CD1c-positive myeloid dendritic cell (primary cell): ENCODE results near the gene VCAM1.
A peak's percentile ranks its signal among the peaks of the same experiment; 100 is the strongest.

Source experiments
- DNase-seq: peaks from one replicate; pipeline ENCODE4 v3.0.0-alpha.2; 2016; ENCODE audit errors: extremely low spot score

The VCAM1 gene

DNA sequence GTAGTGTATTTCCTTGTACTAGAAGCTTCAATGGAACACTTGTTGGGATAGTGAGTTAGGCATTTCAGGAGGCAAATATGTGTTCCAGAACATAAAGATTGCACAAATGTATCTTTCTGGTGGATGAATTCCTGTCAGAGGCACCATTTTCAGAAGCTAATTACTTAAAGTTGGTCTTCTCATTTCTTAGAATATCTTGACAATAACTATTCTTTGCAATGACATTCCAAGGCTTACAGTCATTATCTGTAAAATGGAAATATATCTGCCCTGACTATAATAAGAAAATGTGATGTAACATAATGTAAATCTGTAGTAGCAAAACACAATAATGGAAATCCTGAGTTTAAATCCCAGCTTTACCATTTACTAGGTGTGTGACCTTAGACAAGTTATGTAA is 2.7 kb downstream of the VCAM1 start:
- DNase-seq, result no peak

DNA sequence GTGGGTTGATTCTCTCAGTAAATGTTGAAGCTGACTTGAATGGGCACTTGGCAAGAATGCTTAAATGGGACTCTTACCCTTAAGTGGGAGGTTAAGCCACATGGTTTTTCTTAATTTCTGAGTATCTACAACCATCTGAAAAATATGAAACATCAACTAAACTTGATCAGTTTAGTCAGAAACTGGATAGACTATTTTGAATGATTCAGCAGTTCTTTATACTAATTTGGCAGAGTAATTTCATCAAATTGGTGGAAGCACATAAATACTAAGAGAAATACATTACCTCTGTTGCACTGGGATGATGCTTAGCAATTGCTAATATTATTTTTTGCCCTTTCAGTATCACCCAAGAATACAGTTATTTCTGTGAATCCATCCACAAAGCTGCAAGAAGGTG is 4.7 kb downstream of the VCAM1 start:
- no peak for DNase-seq

DNA sequence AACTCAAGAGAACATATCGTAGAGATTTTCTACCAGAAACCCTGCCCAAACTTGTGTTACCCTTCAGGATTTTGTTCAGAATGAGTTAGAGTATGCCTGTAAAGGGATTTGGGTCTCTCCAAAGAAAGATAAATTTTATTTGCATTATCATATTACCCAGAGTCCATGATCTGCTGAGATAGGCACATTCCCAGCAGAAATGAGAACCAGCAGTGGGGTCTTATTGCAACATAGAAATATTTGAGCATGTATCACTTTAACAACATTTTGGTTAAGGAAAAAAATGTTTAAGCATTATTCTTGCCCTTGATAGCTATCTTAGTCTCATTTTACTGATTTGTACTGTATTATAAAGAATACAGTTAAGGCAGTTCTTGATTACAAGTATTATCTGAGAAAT is 10.6 kb downstream of the VCAM1 start:
- DNase-seq, result no peak

GRCh38 chr1:100731309-100731708 is 11.8 kb downstream of the VCAM1 start:
- no peak for DNase-seq

DNA sequence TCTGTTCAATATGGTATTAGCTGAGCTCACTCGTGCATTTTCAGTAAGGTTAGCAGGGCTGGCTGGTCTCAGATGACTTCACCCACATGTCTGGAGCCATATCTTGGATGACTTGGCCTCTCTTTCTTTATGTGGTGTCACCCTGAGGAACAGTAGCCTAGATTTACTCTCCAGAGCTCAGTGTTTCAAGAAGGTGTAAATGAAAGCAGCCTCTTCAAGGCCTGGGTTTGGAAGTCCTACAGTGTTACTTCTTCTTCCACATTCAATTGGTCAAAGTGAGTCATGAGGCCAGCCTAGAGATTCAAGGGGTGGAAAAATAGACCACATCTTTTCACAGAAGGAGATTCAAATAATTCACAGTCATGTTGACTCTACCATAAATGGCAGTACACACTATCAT is 12.2 kb downstream of the VCAM1 start:
- DNase-seq, result no peak

- no peak for DNase-seq
Observed at GRCh38 chr1:100734676-100735075, 15.1 kb downstream of the VCAM1 start.

- DNase-seq, result no peak
Observed at GRCh38 chr1:100735244-100735643, 15.7 kb downstream of the VCAM1 start.

GRCh38 chr1:100736324-100736723 is 16.8 kb downstream of the VCAM1 start:
- no peak for DNase-seq

DNA sequence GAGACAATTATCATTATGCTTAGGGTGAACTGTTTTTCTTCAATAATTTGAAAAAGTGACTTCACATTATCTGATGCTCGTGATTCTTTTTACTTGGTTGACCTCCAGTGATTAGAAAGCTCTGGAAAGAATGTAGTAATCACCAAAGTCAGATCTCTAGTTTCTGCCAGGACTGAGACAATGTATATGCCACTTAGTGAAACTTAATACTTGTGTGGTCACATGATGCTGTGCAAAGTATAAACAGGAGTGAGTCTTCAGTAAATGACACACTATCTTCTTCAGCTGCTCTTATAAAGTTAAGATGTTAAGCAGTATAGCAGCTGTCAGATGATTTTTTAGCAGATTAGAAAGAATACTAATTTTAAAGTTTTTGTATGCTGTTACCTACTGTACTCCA is 17.2 kb downstream of the VCAM1 start:
- no peak for DNase-seq

GRCh38 chr1:100746542-100746932 is 27.0 kb downstream of the VCAM1 start:
- DNase-seq, result no peak

DNA sequence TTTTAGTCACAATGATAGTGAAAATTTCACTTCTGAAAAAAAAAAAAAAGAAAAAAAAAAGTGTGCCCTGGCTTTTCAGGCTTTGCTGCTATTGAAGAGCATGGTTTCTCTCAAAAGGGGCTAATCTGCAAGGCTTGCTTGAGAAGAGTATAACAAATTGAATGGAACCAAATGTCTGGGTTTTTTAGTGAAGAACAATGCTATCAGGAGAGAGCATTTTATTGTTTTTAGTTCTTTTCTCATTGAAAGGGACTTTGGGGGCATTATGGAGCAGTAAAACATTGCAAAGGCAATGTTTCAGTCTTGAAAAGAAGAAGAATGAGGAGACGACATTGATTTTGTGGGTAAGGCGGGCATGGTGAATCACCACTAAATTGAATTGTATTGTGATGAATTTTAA is 28.2 kb downstream of the VCAM1 start:
- no peak for DNase-seq

DNA sequence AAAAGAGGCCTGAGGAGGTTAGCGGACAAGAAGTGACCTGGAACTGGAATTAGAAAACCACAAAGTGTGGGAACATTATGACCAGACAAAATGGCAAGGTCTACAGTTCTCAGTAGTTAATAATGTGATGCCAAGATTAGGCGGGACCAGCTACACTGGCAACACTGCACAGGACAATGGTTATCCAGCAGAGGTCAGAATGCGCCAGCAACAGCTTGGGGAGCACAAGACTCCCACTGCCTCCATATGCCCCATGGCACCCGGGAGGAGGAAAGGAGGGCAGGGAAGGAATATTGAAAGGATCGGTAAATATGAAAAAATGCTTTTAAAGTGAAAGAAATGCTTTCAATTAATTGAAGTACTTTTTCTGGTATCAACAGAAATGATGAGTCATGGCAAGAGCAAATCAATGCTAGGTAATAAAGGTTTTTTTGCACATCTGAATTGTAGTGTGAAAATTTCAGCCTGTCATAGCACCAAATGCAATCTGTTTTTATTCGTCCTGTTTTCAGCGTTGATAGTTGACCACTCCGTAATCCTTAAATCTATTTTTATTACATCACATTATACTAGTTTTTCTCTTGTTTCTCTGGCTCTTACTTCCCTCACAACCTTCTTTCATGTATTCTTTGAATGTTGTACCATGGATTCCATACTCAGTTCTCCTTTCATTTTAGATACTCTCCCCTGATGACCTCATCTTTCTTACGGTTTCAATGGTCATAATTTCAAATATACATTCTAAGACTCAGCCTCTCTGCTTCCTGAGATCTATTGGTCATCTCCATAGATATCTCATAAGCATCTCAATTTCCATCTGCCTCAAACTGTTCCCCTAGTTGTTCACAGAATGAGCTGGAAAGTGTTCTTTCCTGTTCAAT is 30.7 kb downstream of the VCAM1 start:
- DNase-seq, result no peak

DNA sequence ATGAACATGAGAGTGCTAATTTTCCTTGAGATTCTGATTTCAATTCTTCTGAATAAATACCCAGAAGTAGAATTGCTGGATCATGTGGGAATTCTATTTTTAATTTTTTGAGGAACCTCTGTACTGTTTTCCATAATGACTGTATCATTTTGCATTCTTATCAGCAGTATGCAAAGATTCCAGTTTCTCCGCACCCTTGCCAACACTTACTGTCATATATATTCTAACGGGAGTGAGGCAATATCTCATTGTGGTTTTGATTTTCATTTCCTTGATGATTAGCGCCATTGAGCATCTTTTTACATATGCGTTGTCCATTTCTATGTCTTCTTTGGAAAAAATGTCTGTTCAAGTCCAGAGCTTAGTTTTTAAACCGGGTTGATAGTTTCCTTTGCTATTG is 33.2 kb downstream of the VCAM1 start:
- no peak for DNase-seq

DNA sequence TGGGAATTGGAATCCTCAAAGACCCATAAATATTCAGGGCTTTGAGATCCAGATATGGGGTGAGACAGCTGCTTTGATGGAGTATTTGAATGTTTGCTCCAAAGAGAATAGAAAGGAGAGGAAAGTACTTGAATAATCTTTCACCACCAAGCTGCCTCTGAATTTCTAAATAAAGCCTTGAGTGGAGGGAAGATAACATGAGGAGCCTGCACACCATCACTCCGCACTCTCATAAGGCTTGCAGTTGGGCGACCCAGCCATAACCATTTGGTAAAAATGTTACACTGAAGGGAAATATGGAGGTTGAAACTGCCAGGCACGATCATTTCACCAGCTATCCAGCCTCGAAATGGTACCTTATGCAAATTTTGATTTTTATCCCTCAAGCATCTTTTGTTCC is 38.4 kb downstream of the VCAM1 start:
- DNase-seq, result no peak

DNA sequence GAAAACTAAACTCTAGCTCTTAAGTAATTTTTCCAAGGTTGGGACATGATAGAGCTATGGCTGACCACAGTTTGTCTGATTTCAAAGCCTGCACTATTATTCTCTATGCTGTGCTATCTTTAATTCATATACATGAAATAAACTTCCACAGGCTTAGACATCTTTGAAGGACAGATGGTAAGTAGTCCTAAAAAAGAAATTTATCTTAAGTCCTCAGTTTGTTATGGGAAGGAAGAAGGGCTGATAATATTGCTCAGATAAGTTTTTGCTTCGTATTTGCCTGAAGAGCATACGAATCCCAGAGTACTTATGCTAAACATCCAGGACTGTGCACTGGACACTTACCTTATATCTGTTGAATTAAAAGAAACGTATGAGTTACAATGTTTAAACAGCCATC is 39.6 kb downstream of the VCAM1 start:
- DNase-seq, result no peak

- DNase-seq, result no peak
Observed at GRCh38 chr1:100760511-100760910, 41.0 kb downstream of the VCAM1 start.

DNA sequence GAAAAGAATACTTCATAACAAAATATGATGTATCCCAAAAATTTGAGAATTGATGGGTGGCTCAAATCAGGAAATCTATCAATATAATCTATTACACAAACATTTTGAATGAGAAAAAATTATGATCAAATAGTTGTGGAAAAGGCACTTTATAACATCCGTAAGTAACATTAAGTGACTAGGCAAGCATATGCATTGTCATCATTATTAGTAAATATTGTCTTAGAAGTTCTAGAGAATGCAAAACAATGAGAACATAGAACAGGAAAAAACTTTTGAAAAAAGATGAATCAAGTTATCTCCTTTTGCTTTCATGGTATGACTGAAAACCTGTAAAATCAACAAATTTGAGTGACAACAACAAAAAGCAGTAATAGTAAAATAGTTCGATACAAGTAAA is 42.9 kb downstream of the VCAM1 start:
- no peak for DNase-seq

- DNase-seq, result no peak
Observed at GRCh38 chr1:100767176-100767890, 47.8 kb downstream of the VCAM1 start.

DNA sequence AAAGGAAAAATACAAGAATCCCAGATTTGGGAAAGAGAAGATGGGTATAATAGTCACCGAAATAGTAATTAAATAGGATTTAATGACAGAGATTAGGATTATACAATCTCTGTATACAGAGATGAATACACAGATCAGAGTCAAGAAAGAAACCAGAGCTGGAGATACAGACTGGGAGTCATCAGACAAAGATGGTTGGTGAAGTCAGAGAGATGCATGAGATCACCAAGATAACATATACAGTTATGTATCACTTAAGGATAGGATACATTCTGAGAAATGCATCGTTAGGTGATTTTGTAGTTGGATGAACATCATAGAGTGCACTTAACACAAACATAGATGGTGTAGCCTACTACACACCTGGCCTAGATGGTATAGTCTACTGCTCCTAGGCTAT is 49.8 kb downstream of the VCAM1 start:
- DNase-seq, result no peak

DNA sequence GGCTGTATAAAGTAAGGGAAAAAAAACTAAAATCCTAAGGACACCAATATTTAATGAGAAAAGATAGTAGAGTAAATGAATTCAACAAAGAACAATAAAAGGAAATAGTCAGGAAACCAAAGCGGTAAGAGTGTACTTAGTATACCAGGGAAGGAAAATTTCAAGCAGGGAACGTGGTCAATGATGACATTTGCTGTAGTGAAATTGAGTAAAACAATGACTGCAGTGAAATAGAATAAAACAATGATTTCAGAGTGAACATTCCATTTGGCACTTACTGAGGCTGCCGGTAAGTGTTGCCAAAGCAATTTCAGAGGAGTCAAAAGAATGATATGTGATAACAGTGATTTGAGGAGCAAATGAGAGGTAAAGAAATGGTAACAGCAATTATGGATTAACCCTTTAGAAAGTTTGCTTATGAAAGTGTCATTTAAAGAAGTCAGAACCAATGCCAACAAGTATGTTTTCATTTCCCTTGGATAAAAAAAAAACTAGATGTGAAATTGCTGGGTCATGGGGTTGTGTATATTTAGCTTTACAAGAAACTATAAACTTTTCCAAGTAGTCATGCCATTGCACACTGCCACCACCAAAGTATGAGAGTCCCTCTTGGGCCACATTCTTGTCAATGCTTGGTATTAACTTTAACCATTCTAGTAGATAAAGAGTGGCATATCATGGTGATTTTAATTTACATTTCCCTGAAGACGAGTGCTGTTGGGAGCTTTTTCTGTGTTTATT is 50.5 kb downstream of the VCAM1 start:
- peak; percentile 14 for DNase-seq

- DNase-seq, result no peak
Observed at GRCh38 chr1:100773444-100773843, 53.9 kb downstream of the VCAM1 start.

DNA sequence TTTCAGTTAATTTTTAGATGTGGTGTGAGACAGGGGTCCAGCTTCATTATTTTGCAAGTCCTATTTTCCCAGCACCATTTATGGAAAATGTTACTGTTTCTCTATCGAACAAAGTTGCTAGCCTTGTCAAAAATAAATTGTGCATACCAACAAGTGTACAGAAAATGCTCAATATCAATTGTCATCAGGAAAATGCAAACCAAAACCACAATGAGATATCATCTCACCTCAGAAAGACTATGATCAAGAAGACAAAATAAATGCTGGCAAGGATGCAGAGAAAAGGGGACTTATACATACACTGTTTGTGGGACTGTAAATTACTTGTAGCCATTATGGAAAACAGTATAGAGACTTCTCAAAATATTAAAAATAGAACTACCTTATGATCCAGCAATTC is 54.8 kb downstream of the VCAM1 start:
- no peak for DNase-seq

- DNase-seq, result no peak
Observed at GRCh38 chr1:100775483-100775882, 55.9 kb downstream of the VCAM1 start.
